Hepatocyte (in vitro differentiated cells): ENCODE results near the gene ATF6. TPM values are rescaled to one million over a fixed set of nuclear protein-coding genes. Genes with fewer than 3 reads are reported as not detected.
A peak's percentile ranks its signal among the peaks of the same experiment; 100 is the strongest.

Source experiments
- DNase-seq: peaks from one replicate; pipeline ENCODE4 v3.0.0-alpha.2; 2016; ENCODE audit warnings: low spot score
- H2AFZ ChIP-seq: fragments of 200-600 bp; sonication (generic); 2 replicates; pipeline ENCODE4 v1.6.0; 2016; ENCODE audit warnings: antibody characterized with exemption, mild to moderate bottlenecking
- H3K27ac ChIP-seq: fragments of 200-600 bp; sonication (generic); 2 replicates; pipeline ENCODE4 v1.5.1; 2016; ENCODE audit warnings: mild to moderate bottlenecking
- H3K27me3 ChIP-seq: fragments of 200-600 bp; sonication (generic); 2 replicates; pipeline ENCODE4 v1.6.1; 2016
- H3K36me3 ChIP-seq: fragments of 200-600 bp; sonication (generic); replicated peaks from 2 replicates; pipeline ENCODE4 v1.5.1; 2016; ENCODE audit warnings: low read depth; ENCODE audit not compliant: insufficient read depth
- H3K4me1 ChIP-seq: fragments of 200-600 bp; sonication (generic); 2 replicates; pipeline ENCODE4 v1.5.1; 2016; ENCODE audit warnings: mild to moderate bottlenecking, moderate library complexity; ENCODE audit not compliant: insufficient read depth
- H3K4me2 ChIP-seq: fragments of 200-600 bp; sonication (generic); 2 replicates; pipeline ENCODE4 v1.6.0; 2016
- H3K4me3 ChIP-seq: fragments of 200-600 bp; sonication (generic); 2 replicates; pipeline ENCODE4 v1.5.1; 2016; ENCODE audit warnings: mild to moderate bottlenecking
- H3K79me2 ChIP-seq: fragments of 200-600 bp; sonication (generic); 2 replicates; pipeline ENCODE4 v1.6.0; 2017; ENCODE audit warnings: mild to moderate bottlenecking
- H3K9me2 ChIP-seq: fragments of 200-600 bp; sonication (generic); replicated peaks from 2 replicates; pipeline ENCODE4 v1.6.0; 2017; ENCODE audit warnings: mild to moderate bottlenecking; ENCODE audit not compliant: insufficient read depth
- H3K9me3 ChIP-seq: fragments of 200-600 bp; sonication (generic); 2 replicates; pipeline ENCODE4 v1.5.1; 2016; ENCODE audit warnings: low read depth, mild to moderate bottlenecking
- H4K20me1 ChIP-seq: fragments of 200-600 bp; sonication (generic); 2 replicates; pipeline ENCODE4 v1.6.0; 2016; ENCODE audit warnings: mild to moderate bottlenecking; ENCODE audit not compliant: insufficient read depth, poor library complexity, severe bottlenecking
- EZH2 ChIP-seq: fragments of 200-600 bp; sonication (generic); IDR thresholded peaks from 2 replicates; pipeline ENCODE4 v1.6.1; 2016; ENCODE audit warnings: antibody characterized with exemption, mild to moderate bottlenecking, borderline replicate concordance
- EZH2phosphoT487 ChIP-seq: fragments of 200-600 bp; sonication (generic); IDR thresholded peaks from one replicate; pipeline ENCODE4 v1.6.1; 2018; ENCODE audit warnings: antibody characterized with exemption, mild to moderate bottlenecking, low read depth, moderate library complexity; ENCODE audit not compliant: unreplicated experiment, severe bottlenecking
- WGBS: methylation state at CpG from one replicate; pipeline ENCODE4 v1.1.6; 2016; ENCODE audit warnings: low lambda C conversion rate; ENCODE audit errors: missing lambda C conversion rate; 5-methylcytosine and 5-hydroxymethylcytosine counted together
- polyA plus RNA-seq: library from polyadenylated mRNA; unstranded; fragments of >200 nt; fragmentation: Nextera tagmentation; extraction: Ambion mirVana; gene quantifications from 2 replicates; pipeline ENCODE4 v1.2.1, GENCODE V29; 2016
- total RNA-seq: library from RNA; depleted of rRNA; stranded (reverse); fragments of >200 nt; gene quantifications from 2 replicates; pipeline ENCODE4 v1.2.3, GENCODE V29; 2014
- TF ChIP-seq, protein P1 (sequence below): fragments of 200-600 bp; sonication (generic); IDR thresholded peaks from 2 replicates; pipeline ENCODE4 v1.5.1; 2016; ENCODE audit warnings: antibody characterized with exemption, mild to moderate bottlenecking; ENCODE audit not compliant: poor library complexity

Gene ATF6
- total and polyA plus RNA-seq, 2 experiments from 2014 or later: 15.3 to 29.8 TPM

GRCh38 chr1:161985301-161985822 lies 219.2 kb downstream of the ATF6 start:
- H3K9me2 ChIP-seq: no peaks in the 10 kb centered on the region
- no peaks in the 10 kb centered on the region for H3K79me2 ChIP-seq
- no peaks in the 10 kb centered on the region for H3K36me3 ChIP-seq
- 86% methylated on average over 5 of the region's 5 CpGs for WGBS
- H2AFZ ChIP-seq: no peak overlapping the region
- no peak overlapping the region for H3K27ac ChIP-seq
- TF ChIP-seq, protein P1, sequence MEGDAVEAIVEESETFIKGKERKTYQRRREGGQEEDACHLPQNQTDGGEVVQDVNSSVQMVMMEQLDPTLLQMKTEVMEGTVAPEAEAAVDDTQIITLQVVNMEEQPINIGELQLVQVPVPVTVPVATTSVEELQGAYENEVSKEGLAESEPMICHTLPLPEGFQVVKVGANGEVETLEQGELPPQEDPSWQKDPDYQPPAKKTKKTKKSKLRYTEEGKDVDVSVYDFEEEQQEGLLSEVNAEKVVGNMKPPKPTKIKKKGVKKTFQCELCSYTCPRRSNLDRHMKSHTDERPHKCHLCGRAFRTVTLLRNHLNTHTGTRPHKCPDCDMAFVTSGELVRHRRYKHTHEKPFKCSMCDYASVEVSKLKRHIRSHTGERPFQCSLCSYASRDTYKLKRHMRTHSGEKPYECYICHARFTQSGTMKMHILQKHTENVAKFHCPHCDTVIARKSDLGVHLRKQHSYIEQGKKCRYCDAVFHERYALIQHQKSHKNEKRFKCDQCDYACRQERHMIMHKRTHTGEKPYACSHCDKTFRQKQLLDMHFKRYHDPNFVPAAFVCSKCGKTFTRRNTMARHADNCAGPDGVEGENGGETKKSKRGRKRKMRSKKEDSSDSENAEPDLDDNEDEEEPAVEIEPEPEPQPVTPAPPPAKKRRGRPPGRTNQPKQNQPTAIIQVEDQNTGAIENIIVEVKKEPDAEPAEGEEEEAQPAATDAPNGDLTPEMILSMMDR: no peak
- TF ChIP-seq EZH2: no peak
- no peak for TF ChIP-seq EZH2phosphoT487
- no peak for DNase-seq
- no peaks in the 10 kb centered on the region for H3K9me3 ChIP-seq
- H3K4me3 ChIP-seq: no peak overlapping the region
- no peaks in the 10 kb centered on the region for H3K27me3 ChIP-seq
- no peaks in the 10 kb centered on the region for H3K4me1 ChIP-seq
- H3K4me2 ChIP-seq: no peak overlapping the region
- no peaks in the 10 kb centered on the region for H4K20me1 ChIP-seq

DNA sequence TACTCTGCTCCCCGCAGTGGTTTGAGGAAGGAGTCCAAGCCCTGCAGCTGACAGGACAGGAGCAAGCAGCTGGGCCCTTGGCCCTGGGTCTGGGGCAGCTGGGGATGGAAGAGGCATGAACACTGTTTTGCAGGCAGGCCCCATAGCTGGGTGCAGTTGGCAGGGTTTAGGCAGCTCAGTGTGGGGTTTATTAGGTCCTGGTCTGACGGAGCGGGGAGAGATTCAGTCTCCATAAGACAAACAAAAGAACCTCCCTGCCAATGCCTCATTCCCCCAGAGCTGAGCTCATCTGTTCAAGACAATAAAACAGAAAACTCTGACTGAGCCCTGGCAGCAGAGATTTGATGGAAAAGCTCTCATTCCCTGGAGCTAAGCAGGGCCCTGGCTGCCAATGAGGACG lies 220.2 kb downstream of the ATF6 start:
- Histone ChIP-seq H3K36me3 (no peaks in the 10 kb centered on the region), H3K27me3 (no peaks in the 10 kb centered on the region), H3K4me1 (no peaks in the 10 kb centered on the region), H3K79me2 (no peaks in the 10 kb centered on the region), H3K9me3 (no peaks in the 10 kb centered on the region), H3K27ac (peak overlapping the region; percentile 40), H3K9me2 (no peaks in the 10 kb centered on the region), H3K4me3 (no peak overlapping the region), H3K4me2 (no peak overlapping the region), H4K20me1 (no peaks in the 10 kb centered on the region), H2AFZ (no peak overlapping the region)
- 58% methylated on average over 4 of the region's 4 CpGs for WGBS
- peak; percentile 39 for DNase-seq
- TF ChIP-seq, protein P1: no peak
- TF ChIP-seq EZH2phosphoT487 (no peak), EZH2 (no peak)

DNA sequence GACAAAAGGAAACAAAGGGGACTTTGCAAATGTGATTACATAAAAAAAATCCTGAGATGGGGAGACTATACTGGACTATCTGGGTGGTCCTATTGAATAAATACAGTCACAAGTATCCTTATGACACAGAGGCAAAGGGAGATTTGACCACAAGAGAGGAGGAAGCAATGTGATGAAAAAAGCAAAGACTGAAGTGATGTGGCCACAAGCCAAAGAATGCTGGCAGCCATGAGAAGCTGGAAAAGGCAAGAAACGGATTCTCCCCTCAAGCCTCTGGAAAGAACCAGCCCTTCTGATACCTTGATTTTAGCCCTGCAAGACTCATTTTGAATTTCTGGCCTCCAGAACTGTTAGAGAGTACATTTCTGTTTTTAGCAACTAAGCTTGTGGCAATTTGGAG lies 221.2 kb downstream of the ATF6 start:
- Histone ChIP-seq H3K4me3 (no peak overlapping the region), H3K9me2 (no peaks in the 10 kb centered on the region), H3K4me1 (no peaks in the 10 kb centered on the region), H4K20me1 (no peaks in the 10 kb centered on the region), H3K79me2 (no peaks in the 10 kb centered on the region), H2AFZ (no peak overlapping the region), H3K27ac (no peak overlapping the region), H3K4me2 (no peak overlapping the region), H3K36me3 (no peaks in the 10 kb centered on the region), H3K27me3 (no peaks in the 10 kb centered on the region), H3K9me3 (no peaks in the 10 kb centered on the region)
- 89% methylated on average over 1 of the region's 1 CpG for WGBS
- DNase-seq: no peak
- TF ChIP-seq EZH2 (no peak), EZH2phosphoT487 (no peak)
- TF ChIP-seq, protein P1: no peak
